Peyer's patch (tissue), 4 donors: Measurements from ENCODE around the gene ATP5F1E. TPM values are rescaled to one million over a fixed set of nuclear protein-coding genes. Genes with fewer than 3 reads are reported as not detected.

Experiments
- DNase-seq, 3 donors: peaks; one replicate each; pipeline ENCODE4 v3.0.0-alpha.2; 2017 to 2019
- H3K27ac ChIP-seq, 4 donors: fragments of 200-600 bp; sonication (generic); one replicate each; pipeline ENCODE4 v1.5.1; 2016 to 2019
- H3K27me3 ChIP-seq, 2 donors: fragments of 200-600 bp; sonication (generic); one replicate each; pipeline ENCODE4 v1.5.1; 2019
- H3K36me3 ChIP-seq, 3 donors: fragments of 200-600 bp; sonication (generic); one replicate each; pipeline ENCODE4 v1.5.1; 2016 to 2019
- H3K4me1 ChIP-seq, 4 donors: fragments of 200-600 bp; sonication (generic); one replicate each; pipeline ENCODE4 v1.5.1; 2016 to 2019
- H3K4me3 ChIP-seq, 4 donors: fragments of 200-600 bp; sonication (generic); 1 replicate in 3 of 4; 2 replicates in 1 of 4; pipeline ENCODE4 v1.5.1; 2016 to 2019; ENCODE audit warnings: mild to moderate bottlenecking in 1 of 4
- H3K9me3 ChIP-seq, 4 donors: fragments of 200-600 bp; sonication (generic); one replicate each; pipeline ENCODE4 v1.5.1; 2016 to 2019; ENCODE audit warnings: mild to moderate bottlenecking in 1 of 4
- CTCF ChIP-seq, 6 experiments: fragments of 450-650 bp in 4 of 6; fragments of 200-600 bp in 2 of 6; sonication (generic) in 1 of 6; IDR thresholded peaks; one replicate each; pipeline ENCODE4 v1.5.1; 2017 to 2019; ENCODE audit warnings: antibody characterized with exemption in 6 of 6, mild to moderate bottlenecking in 3 of 6, moderate library complexity in 1 of 6
- POLR2A ChIP-seq, 2 donors: fragments of 450-650 bp; IDR thresholded peaks; one replicate each; pipeline ENCODE4 v1.5.1; 2017; ENCODE audit warnings: antibody characterized with exemption in 2 of 2, mild to moderate bottlenecking in 2 of 2, moderate library complexity in 2 of 2
- total RNA-seq, 4 donors: library from RNA; depleted of rRNA; stranded (reverse); fragments of >200 nt; gene quantifications; one replicate each; pipeline ENCODE4 v1.1.0, GENCODE V29; 2016

Gene ATP5F1E
- total RNA-seq, 4 donors from 2014 or later: 20.6 to 34.0 (median 26.8) TPM

GRCh38 chr20:59001449-59002171 lies 30.5 kb downstream of the ATP5F1E start:
- H3K9me3 ChIP-seq: no peaks in the 10 kb centered on the region
- peaks cover 0 to 40% (median 23%) of the 10 kb centered on the region in 4 donors for H3K4me1 ChIP-seq
- DNase-seq: no peak
- no peak for TF ChIP-seq POLR2A (IDR thresholded peaks at IDR 0.05)
- TF ChIP-seq CTCF (IDR thresholded peaks at IDR 0.05): no peak
- peaks cover 0 to 75% (median 0%) of the 10 kb centered on the region in 3 donors for H3K36me3 ChIP-seq
- no peak overlapping the region for H3K4me3 ChIP-seq
- peak overlapping the region in 1 of 4 donors; percentile 5 for H3K27ac ChIP-seq
- no peaks in the 10 kb centered on the region for H3K27me3 ChIP-seq

- no peaks in the 10 kb centered on the region for H3K27me3 ChIP-seq
- TF ChIP-seq CTCF (IDR thresholded peaks at IDR 0.05) (no peak), POLR2A (IDR thresholded peaks at IDR 0.05) (no peak)
- H3K36me3 ChIP-seq: peaks cover 0 to 80% (median 0%) of the 10 kb centered on the region in 3 donors
- no peak overlapping the region for H3K4me3 ChIP-seq
- peaks cover 0 to 37% (median 22%) of the 10 kb centered on the region in 4 donors for H3K4me1 ChIP-seq
- H3K9me3 ChIP-seq: no peaks in the 10 kb centered on the region
- no peak for DNase-seq
- no peak overlapping the region for H3K27ac ChIP-seq
Measured at GRCh38 chr20:59001068-59001448, 31.1 kb downstream of the ATP5F1E start.

- Histone ChIP-seq H3K27me3 (no peaks in the 10 kb centered on the region), H3K4me1 (peaks cover 0 to 29% (median 19%) of the 10 kb centered on the region in 4 donors), H3K27ac (no peak overlapping the region), H3K4me3 (no peak overlapping the region), H3K9me3 (no peaks in the 10 kb centered on the region), H3K36me3 (peaks cover 0 to 88% (median 0%) of the 10 kb centered on the region in 3 donors)
- no peak for DNase-seq
- TF ChIP-seq POLR2A (IDR thresholded peaks at IDR 0.05) (no peak), CTCF (IDR thresholded peaks at IDR 0.05) (no peak)
Measured at GRCh38 chr20:59000326-59000725, 31.8 kb downstream of the ATP5F1E start.

- no peaks in the 10 kb centered on the region for H3K9me3 ChIP-seq
- H3K4me3 ChIP-seq: no peak overlapping the region
- peaks cover 0 to 98% (median 0%) of the 10 kb centered on the region in 3 donors for H3K36me3 ChIP-seq
- H3K4me1 ChIP-seq: peaks cover 0 to 13% (median 12%) of the 10 kb centered on the region in 4 donors
- peak in 1 of 3 donors; percentile 42 for DNase-seq
- no peaks in the 10 kb centered on the region for H3K27me3 ChIP-seq
- no peak overlapping the region for H3K27ac ChIP-seq
- no peak for TF ChIP-seq CTCF (IDR thresholded peaks at IDR 0.05)
Measured at GRCh38 chr20:58998656-58999055, 33.5 kb downstream of the ATP5F1E start.

GRCh38 chr20:58997141-58997770 lies 34.9 kb downstream of the ATP5F1E start:
- no peaks in the 10 kb centered on the region for H3K27me3 ChIP-seq
- TF ChIP-seq CTCF (IDR thresholded peaks at IDR 0.05) (no peak), POLR2A (IDR thresholded peaks at IDR 0.05) (no peak)
- H3K4me1 ChIP-seq: no peaks in the 10 kb centered on the region
- peaks cover 0 to 98% (median 0%) of the 10 kb centered on the region in 3 donors for H3K36me3 ChIP-seq
- no peaks in the 10 kb centered on the region for H3K9me3 ChIP-seq
- H3K27ac ChIP-seq: no peak overlapping the region
- H3K4me3 ChIP-seq: no peak overlapping the region
- no peak for DNase-seq
